ENCODE data around the gene NDUFAF2. TPM values are rescaled to one million over a fixed set of nuclear protein-coding genes. Genes with fewer than 3 reads are reported as not detected.

NDUFAF2 gene
- polyA plus RNA-seq, 1 experiment: 42.0 TPM

- DNase-seq (ENCODE audit: low read depth, low spot score): no peak
- ChIA-PET CTCF (no interaction called here), POLR2A (no interaction called here)
- Histone ChIP-seq H3K27me3 (ENCODE audit: control insufficient read depth, insufficient read depth, low read length) (no peaks in the 10 kb centered on the region), H3K27ac (ENCODE audit: low read depth, low read length) (no peak overlapping the region), H3K4me3 (ENCODE audit: low read depth, low read length) (no peak overlapping the region), H3K9me3 (ENCODE audit: control insufficient read depth, insufficient read depth, low read length) (peaks cover 4% of the 10 kb centered on the region; the same call in 1 of the 2 replicates)
- TF ChIP-seq, protein P1, sequence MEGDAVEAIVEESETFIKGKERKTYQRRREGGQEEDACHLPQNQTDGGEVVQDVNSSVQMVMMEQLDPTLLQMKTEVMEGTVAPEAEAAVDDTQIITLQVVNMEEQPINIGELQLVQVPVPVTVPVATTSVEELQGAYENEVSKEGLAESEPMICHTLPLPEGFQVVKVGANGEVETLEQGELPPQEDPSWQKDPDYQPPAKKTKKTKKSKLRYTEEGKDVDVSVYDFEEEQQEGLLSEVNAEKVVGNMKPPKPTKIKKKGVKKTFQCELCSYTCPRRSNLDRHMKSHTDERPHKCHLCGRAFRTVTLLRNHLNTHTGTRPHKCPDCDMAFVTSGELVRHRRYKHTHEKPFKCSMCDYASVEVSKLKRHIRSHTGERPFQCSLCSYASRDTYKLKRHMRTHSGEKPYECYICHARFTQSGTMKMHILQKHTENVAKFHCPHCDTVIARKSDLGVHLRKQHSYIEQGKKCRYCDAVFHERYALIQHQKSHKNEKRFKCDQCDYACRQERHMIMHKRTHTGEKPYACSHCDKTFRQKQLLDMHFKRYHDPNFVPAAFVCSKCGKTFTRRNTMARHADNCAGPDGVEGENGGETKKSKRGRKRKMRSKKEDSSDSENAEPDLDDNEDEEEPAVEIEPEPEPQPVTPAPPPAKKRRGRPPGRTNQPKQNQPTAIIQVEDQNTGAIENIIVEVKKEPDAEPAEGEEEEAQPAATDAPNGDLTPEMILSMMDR (IDR thresholded peaks at IDR 0.05; ENCODE audit: low read depth, low read length): no peak
These were observed 215.5 kb downstream of the NDUFAF2 start for GRCh38 chr5:61160497-61160896.

GRCh38 chr5:61162010-61162831, 217.2 kb downstream of the NDUFAF2 start, which contains the start of gene SMIM15:
TSS of gene SMIM15 (minus strand) at chr5:61162468. CDS start at chr5:61160171, 2,297 bp downstream.
- Histone ChIP-seq H3K4me3 (ENCODE audit: low read depth, low read length) (peak within 1 kb of the TSS; percentile 65), H3K9me3 (ENCODE audit: control insufficient read depth, insufficient read depth, low read length) (peaks cover 4% of the 10 kb centered on the region; the same call in 1 of the 2 replicates), H3K27ac (ENCODE audit: low read depth, low read length) (peak within 1 kb of the TSS; percentile 89), H3K27me3 (ENCODE audit: control insufficient read depth, insufficient read depth, low read length) (no peaks in the 10 kb centered on the region)
- DNase-seq (ENCODE audit: low read depth, low spot score): peak; percentile 66
- TF ChIP-seq, protein P1 (IDR thresholded peaks at IDR 0.05; ENCODE audit: low read depth, low read length): no peak
- ChIA-PET POLR2A (interaction anchor here (1.6 to 2.6 kb wide), 2 partner anchors 140 to 169 kb away, joined by 10 to 15 read pairs; partner anchors contain the start of gene ZSWIM6), CTCF (interaction anchor here (2.0 kb wide), 1 partner anchor 168 kb away, joined by 5 read pairs; no protein-coding TSS in a partner anchor)

DNA sequence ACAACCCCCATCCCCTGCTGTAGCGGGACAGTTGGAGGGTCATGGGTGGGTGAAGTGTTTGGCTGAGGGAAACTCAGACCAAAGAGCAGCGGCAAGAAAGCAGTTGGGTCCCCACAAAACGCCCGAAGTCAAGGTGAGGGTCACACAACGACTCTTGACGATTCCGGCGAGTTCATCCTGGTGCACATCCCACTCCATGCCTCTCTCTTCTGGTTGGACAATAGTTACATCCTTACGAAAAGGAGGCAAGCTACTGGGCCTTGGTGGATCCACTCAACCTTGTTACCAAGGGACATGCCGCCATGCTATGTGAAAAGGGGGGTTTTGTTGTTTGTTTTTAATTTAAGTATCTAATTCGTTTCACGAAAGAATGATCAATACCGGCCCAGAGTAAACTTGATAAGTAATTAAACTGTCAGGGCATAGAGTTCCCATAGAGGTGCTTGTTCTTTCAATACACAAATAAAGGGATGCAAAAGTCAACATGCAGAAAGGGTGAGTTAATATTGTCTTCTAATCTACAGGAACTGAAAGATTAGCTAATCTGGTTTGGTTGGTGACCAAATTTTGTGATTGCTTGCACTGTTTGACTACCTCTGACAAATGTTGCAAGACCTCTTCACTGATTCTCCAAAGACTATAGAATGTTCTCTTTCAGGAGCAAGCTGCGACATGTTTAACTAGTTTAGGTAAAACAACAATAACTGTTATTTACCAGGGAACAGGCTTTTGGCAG, 218.0 kb downstream of the NDUFAF2 start:
- ChIA-PET CTCF (interaction anchor here (2.0 kb wide), 1 partner anchor 167 kb away, joined by 5 read pairs; no protein-coding TSS in a partner anchor), POLR2A (interaction anchor here (1.6 to 2.6 kb wide), 3 partner anchors 12 to 168 kb away, joined by 3 to 15 read pairs (median 10); partner anchors contain the start of gene ZSWIM6)
- Histone ChIP-seq H3K9me3 (ENCODE audit: control insufficient read depth, insufficient read depth, low read length) (peaks cover 4% of the 10 kb centered on the region; the same call in 1 of the 2 replicates), H3K27ac (ENCODE audit: low read depth, low read length) (peak overlapping the region; percentile 89), H3K27me3 (ENCODE audit: control insufficient read depth, insufficient read depth, low read length) (no peaks in the 10 kb centered on the region), H3K4me3 (ENCODE audit: low read depth, low read length) (peak overlapping the region; percentile 65)
- DNase-seq (ENCODE audit: low read depth, low spot score): no peak
- TF ChIP-seq, protein P1 (IDR thresholded peaks at IDR 0.05; ENCODE audit: low read depth, low read length): no peak

DNA sequence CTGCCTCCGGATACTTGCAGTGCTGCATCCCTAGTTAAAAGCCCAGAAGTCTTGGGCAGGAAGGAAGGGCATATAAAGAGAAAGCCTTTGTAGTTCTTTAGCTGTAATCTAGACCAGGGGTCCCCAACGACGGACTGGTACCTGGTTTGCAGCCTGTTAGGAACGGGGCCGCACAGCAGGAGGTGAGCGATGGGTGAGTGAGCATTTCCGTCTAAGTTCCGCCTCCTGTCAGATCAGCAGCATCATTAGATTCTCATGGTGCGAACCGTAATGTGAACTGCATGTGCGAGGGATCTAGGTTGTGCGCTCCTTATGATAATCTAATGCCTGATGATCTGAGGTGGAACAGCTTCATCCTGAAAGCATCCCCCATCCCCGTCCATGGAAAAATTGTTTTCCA, 218.9 kb downstream of the NDUFAF2 start:
- no peaks in the 10 kb centered on the region for H3K27me3 ChIP-seq (ENCODE audit: control insufficient read depth, insufficient read depth, low read length)
- no peak overlapping the region for H3K27ac ChIP-seq (ENCODE audit: low read depth, low read length)
- CTCF ChIA-PET: interaction anchor here (0.7 to 2.0 kb wide), 2 partner anchors 10 to 166 kb away, joined by 4 to 5 read pairs; no protein-coding TSS in a partner anchor
- POLR2A ChIA-PET: interaction anchor here (1.6 to 2.6 kb wide), 2 partner anchors 11 to 138 kb away, joined by 3 to 10 read pairs; no protein-coding TSS in a partner anchor
- H3K9me3 ChIP-seq (ENCODE audit: control insufficient read depth, insufficient read depth, low read length): peaks cover 4% of the 10 kb centered on the region; the same call in 1 of the 2 replicates
- TF ChIP-seq, protein P1 (IDR thresholded peaks at IDR 0.05; ENCODE audit: low read depth, low read length): no peak
- H3K4me3 ChIP-seq (ENCODE audit: low read depth, low read length): peak overlapping the region; percentile 65; the same call in 1 of the 2 replicates
- no peak for DNase-seq (ENCODE audit: low read depth, low spot score)

All from AG04450 (cell line).